ENCODE data around the gene PPP1R18.

The PPP1R18 gene

GRCh38 chr6:30644769-30645168, 41.7 kb downstream of the PPP1R18 start:
- no peak overlapping the region for H3K4me2 ChIP-seq (ENCODE audit: insufficient read depth, low read length, poor library complexity, severe bottlenecking)
- H3K4ac ChIP-seq (ENCODE audit: low read length), result no peak overlapping the region
- no peak overlapping the region for H2BK12ac ChIP-seq (ENCODE audit: low read length)
- H4K91ac ChIP-seq (ENCODE audit: low read depth, low read length, poor library complexity), result no peak overlapping the region
- no peak overlapping the region for H2AFZ ChIP-seq (ENCODE audit: low read length)
- no peak overlapping the region for H2BK120ac ChIP-seq (ENCODE audit: low read depth, low read length)
- H2BK5ac ChIP-seq (ENCODE audit: low read length), result no peak overlapping the region
- H3K79me1 ChIP-seq (ENCODE audit: low read depth, low read length), result peaks cover 15% of the 10 kb centered on the region
- H3K23ac ChIP-seq (ENCODE audit: low read depth, low read length, poor library complexity), result no peak overlapping the region
- no peak overlapping the region for H3K4me3 ChIP-seq (ENCODE audit: low read length in 2 of 2)
- no peaks in the 10 kb centered on the region for H3K9me3 ChIP-seq (replicated peaks in 1 of 2; ENCODE audit: control insufficient read depth in 2 of 2, insufficient read depth in 1 of 2, low read depth in 1 of 2, low read length in 2 of 2)
- H3K36me3 ChIP-seq (replicated peaks in 1 of 2; ENCODE audit: control insufficient read depth in 2 of 2, insufficient read depth in 2 of 2, low read length in 2 of 2), result peaks cover 44 to 69% of the 10 kb centered on the region in 2 donors
- H4K8ac ChIP-seq (ENCODE audit: low read depth, low read length), result no peak overlapping the region
- H3K9ac ChIP-seq (ENCODE audit: low read depth, low read length, poor library complexity), result no peak overlapping the region
- H3K18ac ChIP-seq (ENCODE audit: low read length), result no peak overlapping the region
- no peaks in the 10 kb centered on the region for H3K27me3 ChIP-seq (ENCODE audit: control insufficient read depth in 3 of 3, insufficient read depth in 3 of 3, low read depth in 1 of 3, low read length in 3 of 3)
- no CpG with 5 or more reads among the region's 5 CpGs for WGBS, 2 donors (ENCODE audit: extremely low coverage in 2 of 2, insufficient read length in 2 of 2, insufficient replicate concordance in 1 of 2)
- DNase-seq (ENCODE audit: low spot score), result no peak
- no peak overlapping the region for H3K27ac ChIP-seq (replicated peaks; ENCODE audit: low read length)
- no peak overlapping the region for H3K14ac ChIP-seq (ENCODE audit: low read length)
- no peak overlapping the region for H2AK5ac ChIP-seq (ENCODE audit: low read depth, low read length)
- no peak overlapping the region for H2BK15ac ChIP-seq (ENCODE audit: low read length)
- peaks cover 4 to 5% of the 10 kb centered on the region in 2 donors for H3K4me1 ChIP-seq (ENCODE audit: control insufficient read depth in 2 of 2, insufficient read depth in 1 of 2, low read depth in 1 of 2, low read length in 2 of 2)

DNA sequence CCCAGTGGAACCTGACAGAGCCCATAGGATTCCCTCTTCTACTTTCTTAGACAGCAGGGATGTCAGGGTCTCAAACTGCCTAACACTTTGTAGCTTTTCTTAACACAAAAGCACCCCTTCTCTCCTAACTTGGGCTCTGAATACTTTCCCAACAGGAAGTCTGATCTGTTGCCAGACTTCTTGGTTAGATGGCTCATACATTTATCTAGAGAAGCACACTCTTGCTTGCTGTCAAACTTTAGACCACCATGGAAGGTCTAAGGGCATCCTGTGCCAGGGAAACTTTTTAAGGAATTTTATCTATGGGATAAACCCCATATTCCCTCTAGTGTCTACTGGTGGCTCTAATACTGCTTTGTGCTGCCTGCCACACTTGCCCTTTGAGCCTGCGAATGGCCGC, 42.8 kb downstream of the PPP1R18 start:
- no peak overlapping the region for H3K14ac ChIP-seq (ENCODE audit: low read length)
- H4K8ac ChIP-seq (ENCODE audit: low read depth, low read length), result no peak overlapping the region
- no peak overlapping the region for H4K91ac ChIP-seq (ENCODE audit: low read depth, low read length, poor library complexity)
- H2BK12ac ChIP-seq (ENCODE audit: low read length), result no peak overlapping the region
- no peak overlapping the region for H2BK120ac ChIP-seq (ENCODE audit: low read depth, low read length)
- H2AK5ac ChIP-seq (ENCODE audit: low read depth, low read length), result no peak overlapping the region
- H2BK15ac ChIP-seq (ENCODE audit: low read length), result no peak overlapping the region
- H3K4me3 ChIP-seq (ENCODE audit: low read length in 2 of 2), result no peak overlapping the region
- no peaks in the 10 kb centered on the region for H3K27me3 ChIP-seq (ENCODE audit: control insufficient read depth in 3 of 3, insufficient read depth in 3 of 3, low read depth in 1 of 3, low read length in 3 of 3)
- DNase-seq (ENCODE audit: low spot score), result no peak
- H3K9ac ChIP-seq (ENCODE audit: low read depth, low read length, poor library complexity), result no peak overlapping the region
- no CpG with 5 or more reads among the region's 2 CpGs for WGBS, 2 donors (ENCODE audit: extremely low coverage in 2 of 2, insufficient read length in 2 of 2, insufficient replicate concordance in 1 of 2)
- no peak overlapping the region for H2AFZ ChIP-seq (ENCODE audit: low read length)
- H3K36me3 ChIP-seq (replicated peaks in 1 of 2; ENCODE audit: control insufficient read depth in 2 of 2, insufficient read depth in 2 of 2, low read length in 2 of 2), result peaks cover 46 to 73% of the 10 kb centered on the region in 2 donors
- H3K9me3 ChIP-seq (replicated peaks in 1 of 2; ENCODE audit: control insufficient read depth in 2 of 2, insufficient read depth in 1 of 2, low read depth in 1 of 2, low read length in 2 of 2), result no peaks in the 10 kb centered on the region
- H3K4me1 ChIP-seq (ENCODE audit: control insufficient read depth in 2 of 2, insufficient read depth in 1 of 2, low read depth in 1 of 2, low read length in 2 of 2), result peaks cover 4 to 5% of the 10 kb centered on the region in 2 donors
- no peak overlapping the region for H3K4ac ChIP-seq (ENCODE audit: low read length)
- H3K23ac ChIP-seq (ENCODE audit: low read depth, low read length, poor library complexity), result no peak overlapping the region
- H3K79me1 ChIP-seq (ENCODE audit: low read depth, low read length), result peaks cover 13% of the 10 kb centered on the region
- no peak overlapping the region for H3K27ac ChIP-seq (replicated peaks; ENCODE audit: low read length)
- H3K18ac ChIP-seq (ENCODE audit: low read length), result no peak overlapping the region
- no peak overlapping the region for H3K4me2 ChIP-seq (ENCODE audit: insufficient read depth, low read length, poor library complexity, severe bottlenecking)
- H2BK5ac ChIP-seq (ENCODE audit: low read length), result no peak overlapping the region

- Histone ChIP-seq H2BK15ac (ENCODE audit: low read length) (no peak overlapping the region), H2BK5ac (ENCODE audit: low read length) (no peak overlapping the region), H2AFZ (ENCODE audit: low read length) (no peak overlapping the region), H4K91ac (ENCODE audit: low read depth, low read length, poor library complexity) (no peak overlapping the region), H3K27ac (replicated peaks; ENCODE audit: low read length) (no peak overlapping the region), H3K4ac (ENCODE audit: low read length) (no peak overlapping the region), H4K8ac (ENCODE audit: low read depth, low read length) (no peak overlapping the region), H3K36me3 (replicated peaks in 1 of 2; ENCODE audit: control insufficient read depth in 2 of 2, insufficient read depth in 2 of 2, low read length in 2 of 2) (peaks cover 48 to 85% of the 10 kb centered on the region in 2 donors), H2AK5ac (ENCODE audit: low read depth, low read length) (no peak overlapping the region), H3K14ac (ENCODE audit: low read length) (no peak overlapping the region), H3K18ac (ENCODE audit: low read length) (no peak overlapping the region), H3K9me3 (replicated peaks in 1 of 2; ENCODE audit: control insufficient read depth in 2 of 2, insufficient read depth in 1 of 2, low read depth in 1 of 2, low read length in 2 of 2) (no peaks in the 10 kb centered on the region), H3K79me1 (ENCODE audit: low read depth, low read length) (peaks cover 7% of the 10 kb centered on the region), H2BK120ac (ENCODE audit: low read depth, low read length) (no peak overlapping the region), H3K4me1 (ENCODE audit: control insufficient read depth in 2 of 2, insufficient read depth in 1 of 2, low read depth in 1 of 2, low read length in 2 of 2) (peaks cover 0 to 2% of the 10 kb centered on the region in 2 donors), H3K4me2 (ENCODE audit: insufficient read depth, low read length, poor library complexity, severe bottlenecking) (no peak overlapping the region), H3K27me3 (ENCODE audit: control insufficient read depth in 3 of 3, insufficient read depth in 3 of 3, low read depth in 1 of 3, low read length in 3 of 3) (no peaks in the 10 kb centered on the region), H3K23ac (ENCODE audit: low read depth, low read length, poor library complexity) (no peak overlapping the region), H3K4me3 (ENCODE audit: low read length in 2 of 2) (no peak overlapping the region), H2BK12ac (ENCODE audit: low read length) (no peak overlapping the region), H3K9ac (ENCODE audit: low read depth, low read length, poor library complexity) (no peak overlapping the region)
- DNase-seq (ENCODE audit: low spot score), result no peak
- no CpG with 5 or more reads among the region's 1 CpG for WGBS, 2 donors (ENCODE audit: extremely low coverage in 2 of 2, insufficient read length in 2 of 2, insufficient replicate concordance in 1 of 2)
These were observed 45.4 kb downstream of the PPP1R18 start for GRCh38 chr6:30641048-30641447.

- Histone ChIP-seq H3K36me3 (replicated peaks in 1 of 2; ENCODE audit: control insufficient read depth in 2 of 2, insufficient read depth in 2 of 2, low read length in 2 of 2) (peaks cover 46 to 85% of the 10 kb centered on the region in 2 donors), H3K9me3 (replicated peaks in 1 of 2; ENCODE audit: control insufficient read depth in 2 of 2, insufficient read depth in 1 of 2, low read depth in 1 of 2, low read length in 2 of 2) (no peaks in the 10 kb centered on the region), H3K4me1 (ENCODE audit: control insufficient read depth in 2 of 2, insufficient read depth in 1 of 2, low read depth in 1 of 2, low read length in 2 of 2) (no peaks in the 10 kb centered on the region), H2AFZ (ENCODE audit: low read length) (no peak overlapping the region), H3K4ac (ENCODE audit: low read length) (no peak overlapping the region), H2AK5ac (ENCODE audit: low read depth, low read length) (no peak overlapping the region), H3K18ac (ENCODE audit: low read length) (no peak overlapping the region), H3K4me3 (ENCODE audit: low read length in 2 of 2) (no peak overlapping the region), H4K8ac (ENCODE audit: low read depth, low read length) (no peak overlapping the region), H3K14ac (ENCODE audit: low read length) (no peak overlapping the region), H3K4me2 (ENCODE audit: insufficient read depth, low read length, poor library complexity, severe bottlenecking) (no peak overlapping the region), H2BK15ac (ENCODE audit: low read length) (no peak overlapping the region), H2BK12ac (ENCODE audit: low read length) (no peak overlapping the region), H2BK5ac (ENCODE audit: low read length) (no peak overlapping the region), H3K9ac (ENCODE audit: low read depth, low read length, poor library complexity) (no peak overlapping the region), H3K27me3 (ENCODE audit: control insufficient read depth in 3 of 3, insufficient read depth in 3 of 3, low read depth in 1 of 3, low read length in 3 of 3) (no peaks in the 10 kb centered on the region), H4K91ac (ENCODE audit: low read depth, low read length, poor library complexity) (no peak overlapping the region), H2BK120ac (ENCODE audit: low read depth, low read length) (no peak overlapping the region), H3K27ac (replicated peaks; ENCODE audit: low read length) (no peak overlapping the region), H3K79me1 (ENCODE audit: low read depth, low read length) (peaks cover 7% of the 10 kb centered on the region), H3K23ac (ENCODE audit: low read depth, low read length, poor library complexity) (no peak overlapping the region)
- no CpG with 5 or more reads among the region's 10 CpGs for WGBS, 2 donors (ENCODE audit: extremely low coverage in 2 of 2, insufficient read length in 2 of 2, insufficient replicate concordance in 1 of 2)
- DNase-seq (ENCODE audit: low spot score), result no peak
These were observed 46.0 kb downstream of the PPP1R18 start for GRCh38 chr6:30640481-30640880.
